K562 (cell line): ENCODE measurements around the gene PCNX4. TPM values are rescaled to one million over a fixed set of nuclear protein-coding genes. Genes with fewer than 3 reads are reported as not detected.

ENCODE experiments used
- ATAC-seq: fragments of 200-7000 bp; cut with Tn5 transposase; 3 replicates; pipeline ENCODE4 v1.9.1; 2020; ENCODE audit warnings: moderate library complexity
- BruUV-seq: library from RNA; stranded (reverse); fragments of 400-500 nt; replicated peaks from 2 replicates; lab custom pipeline; 2021; lab: Mats Ljungman, UMichigan
- CTCF ChIA-PET: fragments of 300-600 bp; formaldehyde crosslinking; extraction: SDS; loops from one replicate; lab custom pipeline; 2021; ENCODE audit warnings: low intra/inter-chr PET ratio; lab: Yijun Ruan, JAX
- POLR2A ChIA-PET: fragments of 300-600, 350-650 bp; sonication (Branson Sonifier 250); formaldehyde crosslinking; extraction: SDS; loops from one replicate; lab custom pipeline; 2021; ENCODE audit warnings: antibody characterized with exemption, inconsistent platforms; lab: Yijun Ruan, JAX
- DNase-seq, 4 experiments: peaks; one replicate each; pipeline versions ENCODE4 v3.0.0 to v3.0.0-alpha.2; 2011 to 2018; ENCODE audit warnings: low spot score in 3 of 4, mixed read lengths in 3 of 4; ENCODE audit errors: extremely low read depth in 1 of 4
- FAIRE-seq: peaks from 2 replicates; lab custom pipeline; 2011; peaks lifted over from hg19 to GRCh38; lab: Jason Lieb, UNC
- H2AFZ ChIP-seq: 2 replicates; pipeline ENCODE4 v1.6.0; 2011; ENCODE audit warnings: low read depth, low read length, control low read depth, inconsistent platforms
- H3K27ac ChIP-seq: fragments of 200-600 bp; 3 replicates; pipeline ENCODE4 v1.8.0; 2011; ENCODE audit warnings: low read depth, mild to moderate bottlenecking, control low read depth, inconsistent platforms, low read length, moderate library complexity, mixed read lengths; ENCODE audit errors: extremely low read depth
- H3K27me3 ChIP-seq, 2 experiments: fragments of 300-600 bp in 1 of 2; 2 replicates in 1 of 2; 3 replicates in 1 of 2; pipeline versions ENCODE4 v1.6.0 to v1.8.0; 2011; ENCODE audit warnings: inconsistent platforms in 2 of 2, low read length in 2 of 2, mild to moderate bottlenecking in 1 of 2, mixed read lengths in 1 of 2, moderate library complexity in 1 of 2; ENCODE audit not compliant: control insufficient read depth in 2 of 2, insufficient read depth in 2 of 2
- H3K36me3 ChIP-seq: fragments of 300-600 bp; 3 replicates; pipeline ENCODE4 v1.8.0; 2011; ENCODE audit warnings: mild to moderate bottlenecking, low read length, inconsistent platforms; ENCODE audit not compliant: control insufficient read depth, insufficient read depth
- H3K4me1 ChIP-seq, 2 experiments: fragments of 200-600 bp in 1 of 2; replicated peaks in 1 of 2; 2 replicates in 1 of 2; 3 replicates in 1 of 2; pipeline versions ENCODE4 v1.5.1 to v1.8.0; 2011; ENCODE audit warnings: inconsistent platforms in 2 of 2, low read length in 2 of 2, mild to moderate bottlenecking in 1 of 2, mixed read lengths in 1 of 2, moderate library complexity in 1 of 2; ENCODE audit not compliant: control insufficient read depth in 2 of 2, insufficient read depth in 2 of 2
- H3K4me2 ChIP-seq: 2 replicates; pipeline ENCODE4 v1.6.1; 2011; ENCODE audit warnings: low read length, control low read depth, inconsistent platforms, mixed read lengths; ENCODE audit not compliant: insufficient read depth
- H3K4me3 ChIP-seq: fragments of 200-600 bp; sonication (generic), shearing (Covaris generic); 2 replicates; pipeline ENCODE4 v1.5.1; 2016; ENCODE audit warnings: control low read depth, inconsistent platforms
- H3K79me2 ChIP-seq: fragments of 200-600 bp; 3 replicates; pipeline ENCODE4 v1.8.0; 2011; ENCODE audit warnings: low read length, inconsistent platforms; ENCODE audit not compliant: control insufficient read depth, insufficient read depth
- H3K9ac ChIP-seq, 2 experiments: 2 replicates each; pipeline versions ENCODE4 v1.6.0 to v1.6.1; 2011; ENCODE audit warnings: low read depth in 2 of 2, low read length in 2 of 2, control low read depth in 1 of 2, inconsistent platforms in 1 of 2, mild to moderate bottlenecking in 1 of 2, mixed read lengths in 1 of 2; ENCODE audit not compliant: insufficient read depth in 1 of 2
- H3K9me1 ChIP-seq: one replicate; pipeline ENCODE4 v1.6.0; 2011; ENCODE audit warnings: inconsistent platforms, mild to moderate bottlenecking, low read length, moderate library complexity; ENCODE audit not compliant: control insufficient read depth, insufficient read depth
- H3K9me3 ChIP-seq: replicated peaks from 2 replicates; pipeline ENCODE4 v1.5.1; 2011; ENCODE audit warnings: low read depth, low read length, inconsistent platforms; ENCODE audit not compliant: control insufficient read depth, insufficient read depth
- H4K20me1 ChIP-seq: replicated peaks from 2 replicates; pipeline ENCODE4 v1.6.1; 2011; ENCODE audit warnings: low read length, inconsistent platforms, mixed read lengths; ENCODE audit not compliant: control insufficient read depth, insufficient read depth
- ARID2 ChIP-seq: fragments of 450-650 bp; IDR thresholded peaks from 2 replicates; pipeline ENCODE4 v1.6.1; 2017; ENCODE audit warnings: antibody characterized with exemption, mild to moderate bottlenecking
- CBX8 ChIP-seq: fragments of 200-600 bp; sonication (generic); IDR thresholded peaks from 2 replicates; pipeline ENCODE4 v1.6.1; 2012; ENCODE audit warnings: borderline replicate concordance, mixed run types, low read depth, mild to moderate bottlenecking, moderate library complexity, mixed read lengths, low read length, control low read depth, inconsistent platforms; ENCODE audit not compliant: poor library complexity, severe bottlenecking; ENCODE audit errors: extremely low read depth
- CREB1 ChIP-seq, 2 experiments: sonication (generic) in 1 of 2; formaldehyde crosslinking in 1 of 2; IDR thresholded peaks; 2 replicates each; pipeline versions ENCODE4 v1.6.1 to v1.8.0; 2012 to 2022; ENCODE audit warnings: inconsistent platforms in 1 of 2, mild to moderate bottlenecking in 1 of 2, missing genetic modification reagents in 1 of 2, moderate library complexity in 1 of 2
- DDX20 ChIP-seq: fragments of 450-650 bp; IDR thresholded peaks from 2 replicates; pipeline ENCODE4 v1.6.1; 2016; ENCODE audit warnings: missing genetic modification characterization, low read depth, mild to moderate bottlenecking, missing compliant biosample characterization, moderate library complexity
- DMBX1 ChIP-seq: fragments of 250-450 bp; sonication (Bioruptor Pico); IDR thresholded peaks from 2 replicates; pipeline ENCODE4 v1.8.0; 2022; ENCODE audit warnings: inconsistent platforms, mild to moderate bottlenecking, moderate library complexity, borderline replicate concordance
- NFATC3 ChIP-seq: fragments of 450-650 bp; IDR thresholded peaks from 2 replicates; pipeline ENCODE4 v1.6.1; 2017; ENCODE audit warnings: mild to moderate bottlenecking
- NONO ChIP-seq, 2 experiments: fragments of 200-400 bp in 1 of 2; fragments of 450-650 bp in 1 of 2; formaldehyde crosslinking in 1 of 2; IDR thresholded peaks; 2 replicates each; pipeline ENCODE4 v1.6.1; 2017; ENCODE audit warnings: low read depth in 2 of 2, mild to moderate bottlenecking in 2 of 2, moderate library complexity in 2 of 2, low read length in 1 of 2
- POLR2AphosphoS5 ChIP-seq: IDR thresholded peaks from 2 replicates; pipeline ENCODE4 v1.6.1; 2011; ENCODE audit warnings: mild to moderate bottlenecking, low read depth, low read length, moderate library complexity; ENCODE audit not compliant: control insufficient read depth, insufficient read depth
- PTRF ChIP-seq: fragments of 450-650 bp; IDR thresholded peaks from 2 replicates; pipeline ENCODE4 v1.6.1; 2016; ENCODE audit warnings: mild to moderate bottlenecking, missing genetic modification characterization, missing compliant biosample characterization
- SIN3B ChIP-seq: fragments of 450-650 bp; IDR thresholded peaks from 2 replicates; pipeline ENCODE4 v1.6.1; 2017; ENCODE audit warnings: low read depth, mild to moderate bottlenecking, moderate library complexity
- XRCC5 ChIP-seq: fragments of 200-400 bp; formaldehyde crosslinking; IDR thresholded peaks from 2 replicates; pipeline ENCODE4 v1.6.1; 2017; ENCODE audit warnings: low read depth, mild to moderate bottlenecking, low read length
- ZMIZ1 ChIP-seq, 2 experiments: fragments of 150-350 bp in 1 of 2; IDR thresholded peaks; 2 replicates each; pipeline ENCODE4 v1.6.1; 2012 to 2016; ENCODE audit warnings: low read depth in 2 of 2, low read length in 2 of 2, mild to moderate bottlenecking in 1 of 2, moderate library complexity in 1 of 2
- ZNF134 ChIP-seq: fragments of 250-450 bp; sonication (Bioruptor Pico); conservative IDR thresholded peaks from 2 replicates; pipeline ENCODE4 v1.4.0; 2020
- WGBS: fragments of 100-300 bp; shearing (Covaris generic); methylation state at CpG from one replicate; pipeline ENCODE4 v1.1.6; 2016; ENCODE audit warnings: low coverage, mixed read lengths; ENCODE audit not compliant: insufficient coverage; ENCODE audit errors: missing lambda C conversion rate; 5-methylcytosine and 5-hydroxymethylcytosine counted together
- in situ Hi-C: fragments of 300-500 bp; cut with MboI; formaldehyde crosslinking; loops from 4 replicates; pipeline ENCODE4 v1.15.0; 2018; ENCODE audit warnings: inconsistent platforms, mixed read lengths
- intact Hi-C: fragments of 100-400 bp; cut with micrococcal nuclease; formaldehyde crosslinking; loops from 2 replicates; pipeline ENCODE4 v1.14.2; 2022
- polyA plus RNA-seq, 8 experiments: library from polyadenylated mRNA; depleted of rRNA in 4 of 8; stranded (reverse) in 5 of 8; unstranded in 3 of 8; fragments of >200 nt; fragmentation: Nextera tagmentation in 2 of 8; fragmentation: Illumina TruSeq in 1 of 8; extraction: Ambion mirVana in 2 of 8; extraction: Trizol in 1 of 8; gene quantifications; 2 replicates each; pipeline versions ENCODE4 v1.2.1 to v1.2.3, GENCODE V29; 2011 to 2014; ENCODE audit warnings: inconsistent platforms in 1 of 8, missing spikeins in 1 of 8
- total RNA-seq, 7 experiments: library from RNA; depleted of rRNA in 6 of 7; stranded (reverse); fragments of >200 nt in 6 of 7; fragmentation: Illumina TruSeq in 2 of 7; extraction: Trizol in 2 of 7; gene quantifications; 2 replicates each; pipeline versions ENCODE4 v1.2.1 to v1.2.3, GENCODE V29; 2011 to 2021; ENCODE audit warnings: low replicate concordance in 1 of 7

Gene PCNX4
- total and polyA plus RNA-seq, 9 of the 15 experiments (the other 6 are each of a cell fraction or from before 2014, with no cell fraction given) = 10.0 to 41.2 (median 22.4) TPM

GRCh38 chr14:60106339-60106738 lies 14.6 kb downstream of the PCNX4 start:
- no peak for TF ChIP-seq ZNF134
- H3K9ac ChIP-seq = no peak overlapping the region
- intact Hi-C loops = no loop called here
- no peak overlapping the region for H3K4me3 ChIP-seq
- H3K27me3 ChIP-seq = no peaks in the 10 kb centered on the region
- H3K4me1 ChIP-seq = no peaks in the 10 kb centered on the region
- ATAC-seq = no peak
- H3K9me3 ChIP-seq = no peaks in the 10 kb centered on the region
- 71% methylated on average over 2 of the region's 2 CpGs for WGBS
- peaks cover 43% of the 10 kb centered on the region for H3K79me2 ChIP-seq
- H4K20me1 ChIP-seq = no peaks in the 10 kb centered on the region
- ChIA-PET CTCF (no interaction called here), POLR2A (no interaction called here)
- FAIRE-seq = no peak
- DNase-seq = no peak
- no peak overlapping the region for H2AFZ ChIP-seq
- no peaks in the 10 kb centered on the region for H3K9me1 ChIP-seq
- H3K4me2 ChIP-seq = no peak overlapping the region
- H3K27ac ChIP-seq = no peak overlapping the region
- in situ Hi-C loops = no loop called here
- no TSS peak for BruUV-seq
- peaks cover 14% of the 10 kb centered on the region; the same call in 1 of the 3 replicates for H3K36me3 ChIP-seq

- ChIA-PET CTCF (no interaction called here), POLR2A (no interaction called here)
- H3K4me3 ChIP-seq = no peak overlapping the region
- H3K9me3 ChIP-seq = no peaks in the 10 kb centered on the region
- no TSS peak for BruUV-seq
- no peaks in the 10 kb centered on the region for H3K9me1 ChIP-seq
- ATAC-seq (no peak), FAIRE-seq (no peak), DNase-seq (no peak)
- H4K20me1 ChIP-seq = no peaks in the 10 kb centered on the region
- intact Hi-C loops (no loop called here), in situ Hi-C loops (no loop called here)
- no peak overlapping the region for H3K4me2 ChIP-seq
- no peak overlapping the region for H3K9ac ChIP-seq
- H3K4me1 ChIP-seq = no peaks in the 10 kb centered on the region
- H2AFZ ChIP-seq = no peak overlapping the region
- H3K27me3 ChIP-seq = no peaks in the 10 kb centered on the region
- 87% methylated on average over 4 of the region's 4 CpGs for WGBS
- H3K79me2 ChIP-seq = peaks cover 33% of the 10 kb centered on the region
- no peak overlapping the region for H3K27ac ChIP-seq
- H3K36me3 ChIP-seq = peaks cover 15% of the 10 kb centered on the region; the same call in 1 of the 3 replicates
- TF ChIP-seq PTRF (no peak), DDX20 (tag) (no peak), POLR2AphosphoS5 (no peak), DMBX1 (CRISPR knock-in tag) (no peak), CBX8 (no peak), CREB1 (IDR thresholded peaks at IDR 0.05) (no peak), CREB1 (CRISPR knock-in tag; IDR thresholded peaks at IDR 0.05) (no peak), XRCC5 (no peak), NONO (IDR thresholded peaks at IDR 0.05; ENCODE audit: low read depth in 2 of 2, low read length in 1 of 2) (no peak), ARID2 (no peak), ZMIZ1 (IDR thresholded peaks at IDR 0.05; ENCODE audit: low read depth in 2 of 2, low read length in 2 of 2) (no peak), NFATC3 (no peak), SIN3B (no peak)
These were observed 15.8 kb downstream of the PCNX4 start for GRCh38 chr14:60107477-60107876.
